Measurements from ENCODE around the gene C14orf132.

Gene C14orf132

DNA sequence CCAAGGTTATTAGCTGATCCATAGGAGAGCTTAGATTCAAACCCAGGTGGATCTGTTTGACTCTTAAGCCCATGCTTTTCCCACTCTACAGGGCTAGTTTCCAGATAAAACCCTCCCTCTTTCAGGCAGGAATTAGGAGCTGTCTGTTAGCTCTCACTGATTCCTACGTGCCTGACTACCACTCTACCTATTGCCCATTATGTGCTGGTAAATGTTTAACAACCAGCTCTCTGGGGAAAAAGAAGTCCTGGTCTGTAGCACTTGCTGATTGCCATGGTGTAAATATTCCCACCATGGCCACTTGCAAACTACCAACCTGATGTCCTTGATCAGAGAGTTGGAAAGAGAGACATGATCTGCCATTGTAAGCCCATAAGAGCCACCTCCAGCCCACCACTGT is 100.0 kb downstream of the C14orf132 start:
- no peak overlapping the region for H3K27ac ChIP-seq
- TF ChIP-seq, protein P1, sequence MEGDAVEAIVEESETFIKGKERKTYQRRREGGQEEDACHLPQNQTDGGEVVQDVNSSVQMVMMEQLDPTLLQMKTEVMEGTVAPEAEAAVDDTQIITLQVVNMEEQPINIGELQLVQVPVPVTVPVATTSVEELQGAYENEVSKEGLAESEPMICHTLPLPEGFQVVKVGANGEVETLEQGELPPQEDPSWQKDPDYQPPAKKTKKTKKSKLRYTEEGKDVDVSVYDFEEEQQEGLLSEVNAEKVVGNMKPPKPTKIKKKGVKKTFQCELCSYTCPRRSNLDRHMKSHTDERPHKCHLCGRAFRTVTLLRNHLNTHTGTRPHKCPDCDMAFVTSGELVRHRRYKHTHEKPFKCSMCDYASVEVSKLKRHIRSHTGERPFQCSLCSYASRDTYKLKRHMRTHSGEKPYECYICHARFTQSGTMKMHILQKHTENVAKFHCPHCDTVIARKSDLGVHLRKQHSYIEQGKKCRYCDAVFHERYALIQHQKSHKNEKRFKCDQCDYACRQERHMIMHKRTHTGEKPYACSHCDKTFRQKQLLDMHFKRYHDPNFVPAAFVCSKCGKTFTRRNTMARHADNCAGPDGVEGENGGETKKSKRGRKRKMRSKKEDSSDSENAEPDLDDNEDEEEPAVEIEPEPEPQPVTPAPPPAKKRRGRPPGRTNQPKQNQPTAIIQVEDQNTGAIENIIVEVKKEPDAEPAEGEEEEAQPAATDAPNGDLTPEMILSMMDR (conservative IDR thresholded peaks at IDR 0.05; ENCODE audit: low read depth): no peak
- CTCF ChIA-PET: interaction anchor here (0.7 kb wide), 1 partner anchor 230 kb away, joined by 5 read pairs; no protein-coding TSS in a partner anchor
- POLR2A ChIA-PET (ENCODE audit: low non-redundant PET): no interaction called here
- DNase-seq (ENCODE audit: low spot score): no peak

DNA sequence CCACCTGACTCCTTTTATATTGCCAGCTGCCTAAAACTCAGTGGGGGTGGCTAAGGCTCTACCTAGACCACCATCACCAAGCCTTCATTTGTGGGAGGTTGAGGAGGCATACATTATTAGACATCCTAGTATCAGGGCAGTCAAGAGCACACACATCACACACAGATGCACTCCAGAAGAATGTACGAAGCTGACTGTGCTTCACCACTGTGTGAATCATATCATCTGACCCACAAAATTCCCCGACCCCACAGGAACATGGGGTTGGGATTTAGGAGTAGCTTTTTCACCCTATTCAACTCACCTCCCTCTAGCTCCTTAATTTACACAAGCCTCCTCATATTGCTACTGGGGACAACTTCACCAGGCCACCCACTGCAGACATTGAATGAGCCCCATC is 100.7 kb downstream of the C14orf132 start:
- no peak overlapping the region for H3K27ac ChIP-seq
- TF ChIP-seq, protein P1 (conservative IDR thresholded peaks at IDR 0.05; ENCODE audit: low read depth): no peak
- DNase-seq (ENCODE audit: low spot score): no peak
- CTCF ChIA-PET: interaction anchor here (0.7 kb wide), 1 partner anchor 231 kb away, joined by 5 read pairs; no protein-coding TSS in a partner anchor
- POLR2A ChIA-PET (ENCODE audit: low non-redundant PET): no interaction called here

DNA sequence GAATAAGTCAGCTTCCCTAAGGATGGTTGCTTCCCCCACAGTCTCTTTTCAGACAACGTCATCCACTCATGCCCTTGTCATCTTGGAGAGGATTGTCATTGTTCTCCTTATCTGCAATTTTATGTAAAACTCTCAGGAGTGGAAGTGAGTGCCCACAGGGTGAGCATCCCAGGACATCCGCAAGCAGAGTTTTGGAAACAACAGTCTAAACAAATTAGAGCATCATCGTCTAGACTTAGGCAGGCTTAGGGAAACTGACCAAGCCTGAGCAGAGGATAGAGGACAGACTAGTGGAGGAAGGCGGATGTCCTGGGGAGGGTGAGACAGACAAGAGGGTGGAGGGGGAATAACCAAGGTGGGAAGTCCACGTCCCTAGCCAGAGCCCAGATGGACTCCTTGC is 101.8 kb downstream of the C14orf132 start:
- POLR2A ChIA-PET (ENCODE audit: low non-redundant PET): no interaction called here
- no peak for DNase-seq (ENCODE audit: low spot score)
- TF ChIP-seq, protein P1 (conservative IDR thresholded peaks at IDR 0.05; ENCODE audit: low read depth): no peak
- no peak overlapping the region for H3K27ac ChIP-seq
- CTCF ChIA-PET: interaction anchor here (0.6 to 0.7 kb wide), 2 partner anchors 25 to 843 kb away, joined by 3 read pairs; no protein-coding TSS in a partner anchor
